ENCODE measurements around the gene OR2AT4. TPM values are rescaled to one million over a fixed set of nuclear protein-coding genes. Genes with fewer than 3 reads are reported as not detected.

OR2AT4 gene
- total RNA-seq, 4 donors from 2014 or later, result not detected

GRCh38 chr11:75041263-75041662 is 55.4 kb downstream of the OR2AT4 start:
- whole genome bisulfite sequencing, 2 donors, result 71 to 92% methylated on average over 2 of the region's 2 CpGs
- no peak overlapping the region for H3K4me3 ChIP-seq (ENCODE audit: low read depth, poor library complexity, severe bottlenecking)

DNA sequence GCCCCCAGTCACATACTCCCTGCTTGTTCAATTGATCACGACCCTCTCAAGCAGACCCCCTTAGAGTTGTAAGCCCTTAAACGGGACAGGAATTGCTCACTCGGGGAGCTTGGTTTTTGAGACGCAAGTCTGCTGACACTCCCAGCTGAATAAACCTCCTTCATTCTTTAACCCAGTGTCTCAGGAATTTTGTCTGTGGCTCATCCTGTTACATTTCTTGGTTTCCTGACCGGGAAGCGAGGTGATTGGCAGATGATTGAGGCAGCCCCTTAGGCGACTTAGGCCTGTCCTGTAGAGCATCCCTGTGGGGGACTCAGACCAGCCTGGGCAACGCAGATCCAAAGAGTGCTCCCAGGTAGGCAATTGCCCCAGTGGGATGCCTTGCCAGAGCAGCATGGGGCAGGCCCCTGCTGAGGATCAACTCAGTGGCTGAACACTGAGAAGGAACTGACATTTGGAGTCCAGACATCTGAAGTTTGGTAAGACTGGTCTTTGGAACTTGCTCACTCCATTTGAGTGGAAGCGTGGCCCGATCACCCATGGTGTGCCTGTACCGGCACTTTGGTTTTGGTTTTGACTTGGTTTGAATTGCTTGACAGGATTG is 56.4 kb downstream of the OR2AT4 start:
- WGBS, 2 donors, result 86 to 89% methylated on average over 11 of the region's 11 CpGs

More at GRCh38 chr11:75041263-75041662, 55.4 kb downstream of the OR2AT4 start:
- TF ChIP-seq, protein P1, sequence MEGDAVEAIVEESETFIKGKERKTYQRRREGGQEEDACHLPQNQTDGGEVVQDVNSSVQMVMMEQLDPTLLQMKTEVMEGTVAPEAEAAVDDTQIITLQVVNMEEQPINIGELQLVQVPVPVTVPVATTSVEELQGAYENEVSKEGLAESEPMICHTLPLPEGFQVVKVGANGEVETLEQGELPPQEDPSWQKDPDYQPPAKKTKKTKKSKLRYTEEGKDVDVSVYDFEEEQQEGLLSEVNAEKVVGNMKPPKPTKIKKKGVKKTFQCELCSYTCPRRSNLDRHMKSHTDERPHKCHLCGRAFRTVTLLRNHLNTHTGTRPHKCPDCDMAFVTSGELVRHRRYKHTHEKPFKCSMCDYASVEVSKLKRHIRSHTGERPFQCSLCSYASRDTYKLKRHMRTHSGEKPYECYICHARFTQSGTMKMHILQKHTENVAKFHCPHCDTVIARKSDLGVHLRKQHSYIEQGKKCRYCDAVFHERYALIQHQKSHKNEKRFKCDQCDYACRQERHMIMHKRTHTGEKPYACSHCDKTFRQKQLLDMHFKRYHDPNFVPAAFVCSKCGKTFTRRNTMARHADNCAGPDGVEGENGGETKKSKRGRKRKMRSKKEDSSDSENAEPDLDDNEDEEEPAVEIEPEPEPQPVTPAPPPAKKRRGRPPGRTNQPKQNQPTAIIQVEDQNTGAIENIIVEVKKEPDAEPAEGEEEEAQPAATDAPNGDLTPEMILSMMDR (IDR thresholded peaks at IDR 0.05), result no peak
- no peak for TF ChIP-seq POLR2A (IDR thresholded peaks at IDR 0.05)
- intact Hi-C loops (cut with DNase I; ENCODE audit: low total_unique reads), result no loop called here
- DNase-seq (ENCODE audit: low spot score in 2 of 2), result no peak

DNA sequence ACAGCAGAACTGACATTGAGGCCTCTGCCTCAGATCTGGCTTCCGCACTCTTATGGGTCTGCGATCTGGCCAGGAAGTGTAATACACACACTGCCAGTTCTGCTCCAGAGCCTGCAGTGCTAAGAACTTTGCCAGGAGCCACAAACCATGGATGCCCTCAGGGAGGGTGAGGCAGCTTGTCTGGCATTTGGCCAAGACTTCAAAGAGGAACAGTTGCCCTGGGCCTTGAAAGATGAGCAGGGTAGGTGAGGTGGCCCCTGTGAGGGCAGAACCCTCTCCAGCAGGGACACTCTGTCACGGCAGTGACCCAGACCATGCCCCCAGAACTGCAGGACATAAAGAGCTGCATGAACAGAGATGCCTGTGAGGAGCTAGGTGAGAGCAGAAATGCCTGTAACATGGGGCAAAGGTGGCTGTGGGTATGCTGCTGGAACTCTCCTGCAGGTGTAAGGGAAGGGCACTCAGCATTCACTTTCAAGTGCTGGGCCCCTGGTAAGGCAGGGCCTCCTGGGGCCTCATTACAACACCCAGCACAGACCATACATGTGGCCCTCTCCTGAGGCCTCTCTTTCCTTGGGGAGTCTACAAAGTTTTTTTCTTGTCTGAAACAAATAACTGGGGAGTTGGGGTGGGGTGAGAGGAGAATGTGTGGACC is 60.6 kb downstream of the OR2AT4 start:
- H3K4me3 ChIP-seq (ENCODE audit: low read depth, poor library complexity, severe bottlenecking), result no peak overlapping the region
- DNase-seq (ENCODE audit: low spot score in 2 of 2), result no peak
- TF ChIP-seq, protein P1 (IDR thresholded peaks at IDR 0.05), result no peak
- TF ChIP-seq POLR2A (IDR thresholded peaks at IDR 0.05), result no peak
- intact Hi-C loops (cut with DNase I; ENCODE audit: low total_unique reads), result no loop called here
- 58 to 82% methylated on average over 3 of the region's 3 CpGs for WGBS, 2 donors

More for the DNA sequence above, 56.4 kb downstream of the OR2AT4 start:
- peak in 1 of 2 donors; percentile 53 for DNase-seq (ENCODE audit: low spot score in 2 of 2)
- intact Hi-C loops (cut with DNase I; ENCODE audit: low total_unique reads), result no loop called here
- TF ChIP-seq, protein P1 (IDR thresholded peaks at IDR 0.05), result no peak
- TF ChIP-seq POLR2A (IDR thresholded peaks at IDR 0.05), result no peak
- H3K4me3 ChIP-seq (ENCODE audit: low read depth, poor library complexity, severe bottlenecking), result no peak overlapping the region

GRCh38 chr11:75035256-75035655 is 61.4 kb downstream of the OR2AT4 start:
- WGBS, 2 donors, result 76 to 88% methylated on average over 5 of the region's 5 CpGs
- TF ChIP-seq POLR2A (IDR thresholded peaks at IDR 0.05), result no peak
- TF ChIP-seq, protein P1 (IDR thresholded peaks at IDR 0.05), result no peak
- DNase-seq (ENCODE audit: low spot score in 2 of 2), result no peak
- no peak overlapping the region for H3K4me3 ChIP-seq (ENCODE audit: low read depth, poor library complexity, severe bottlenecking)
- intact Hi-C loops (cut with DNase I; ENCODE audit: low total_unique reads), result no loop called here

DNA sequence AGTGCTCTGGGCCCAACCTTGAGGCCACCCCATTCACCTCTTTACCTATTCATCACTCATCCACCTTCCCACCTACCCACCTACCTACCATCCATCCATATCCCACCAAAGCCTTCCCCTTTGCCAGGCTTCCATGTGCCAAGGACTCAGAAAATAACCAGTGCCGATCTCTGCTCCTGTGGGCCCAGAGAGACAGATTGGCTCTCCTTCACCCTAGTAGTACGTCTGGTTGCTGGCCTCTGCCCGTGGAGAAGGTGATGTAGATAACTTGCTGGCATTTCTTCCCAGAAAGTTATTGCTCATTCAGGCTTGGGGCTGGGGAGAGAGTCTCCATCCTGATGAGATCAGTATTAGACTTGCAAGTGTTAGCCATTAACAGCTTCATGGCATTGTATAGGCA is 62.8 kb downstream of the OR2AT4 start:
- intact Hi-C loops (cut with DNase I; ENCODE audit: low total_unique reads), result loop anchor here (5.0 kb wide), 1 partner anchor 102 kb away; no protein-coding TSS in a partner anchor
- no peak for DNase-seq (ENCODE audit: low spot score in 2 of 2)
- no peak overlapping the region for H3K4me3 ChIP-seq (ENCODE audit: low read depth, poor library complexity, severe bottlenecking)
- WGBS, 2 donors, result 98% methylated on average over 3 of the region's 3 CpGs
- TF ChIP-seq, protein P1 (IDR thresholded peaks at IDR 0.05), result no peak
- no peak for TF ChIP-seq POLR2A (IDR thresholded peaks at IDR 0.05)

Data from lower leg skin (tissue), 4 donors.